HCT116 (cell line): ENCODE results near the gene GABRB3.

Experiments
- ATF3 ChIP-seq: IDR thresholded peaks from 2 replicates; pipeline ENCODE4 v1.6.1; 2012
- CTCF ChIP-seq, 3 experiments: fragments of 200-600 bp in 1 of 3; sonication (generic) in 1 of 3; IDR thresholded peaks in 2 of 3; conservative IDR thresholded peaks in 1 of 3; 2 replicates each; pipeline ENCODE4 v1.5.1; 2012 to 2017; ENCODE audit warnings: low read depth in 2 of 3, low read length in 2 of 3, antibody characterized with exemption in 1 of 3, borderline replicate concordance in 1 of 3, control low read depth in 1 of 3, mild to moderate bottlenecking in 1 of 3, mixed read lengths in 1 of 3, mixed run types in 1 of 3, moderate library complexity in 1 of 3; ENCODE audit not compliant: insufficient read depth in 1 of 3
- POLR2AphosphoS5 ChIP-seq: IDR thresholded peaks from 2 replicates; pipeline ENCODE4 v1.6.1; 2011; ENCODE audit warnings: mild to moderate bottlenecking, low read depth, low read length, moderate library complexity

DNA sequence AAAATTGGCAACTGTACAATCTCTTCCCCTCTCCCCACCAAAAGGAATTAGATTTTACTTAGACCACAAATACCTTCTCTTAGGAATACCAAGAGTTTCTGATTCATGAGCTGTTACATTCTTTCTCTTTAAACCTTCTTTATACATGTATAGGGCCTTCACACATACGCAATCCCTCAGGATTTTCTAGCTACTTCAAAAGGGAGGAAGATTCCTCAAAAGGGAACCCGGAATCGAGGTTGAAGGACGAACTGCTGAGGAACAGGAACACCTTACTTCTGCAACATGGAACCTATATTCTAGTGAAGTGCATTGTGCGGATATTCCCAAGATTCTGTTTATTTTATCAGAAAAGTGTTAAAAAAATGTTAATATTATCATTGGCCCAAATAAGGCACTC, 52.3 kb downstream of the GABRB3 start:
- no peak for TF ChIP-seq CTCF (IDR thresholded peaks at IDR 0.05 in 2 of 3, conservative IDR thresholded peaks at IDR 0.05 in 1 of 3; ENCODE audit: borderline replicate concordance in 1 of 3, insufficient read depth in 1 of 3, low read depth in 2 of 3, low read length in 2 of 3)
- no peak for TF ChIP-seq ATF3
- no peak for TF ChIP-seq POLR2AphosphoS5
